ENCODE measurements around the gene NF1. TPM values are rescaled to one million over a fixed set of nuclear protein-coding genes. Genes with fewer than 3 reads are reported as not detected.
"Not testable (repeated sequence)": the region's sequence is repeated elsewhere in the genome, so short reads cannot be mapped to it uniquely, and the experiment has no call there.

Gene NF1
- total and polyA plus RNA-seq, 8 donors = 45.0 to 57.7 (median 52.0) TPM

GRCh38 chr17:31101943-31102342, 7.2 kb downstream of the NF1 start:
- DNase-seq = no peak
- intact Hi-C loops (cut with DNase I) = no loop called here
- no peak for ATAC-seq
- H3K36me3 ChIP-seq = no peaks in the 10 kb centered on the region
- H3K9me3 ChIP-seq = no peaks in the 10 kb centered on the region
- H3K27ac ChIP-seq = no peak overlapping the region
- H3K4me1 ChIP-seq = peaks cover 0 to 12% of the 10 kb centered on the region in 2 donors
- H3K4me3 ChIP-seq = no peak overlapping the region
- H3K27me3 ChIP-seq = no peaks in the 10 kb centered on the region
- no peak for TF ChIP-seq CTCF (IDR thresholded peaks at IDR 0.05)

DNA sequence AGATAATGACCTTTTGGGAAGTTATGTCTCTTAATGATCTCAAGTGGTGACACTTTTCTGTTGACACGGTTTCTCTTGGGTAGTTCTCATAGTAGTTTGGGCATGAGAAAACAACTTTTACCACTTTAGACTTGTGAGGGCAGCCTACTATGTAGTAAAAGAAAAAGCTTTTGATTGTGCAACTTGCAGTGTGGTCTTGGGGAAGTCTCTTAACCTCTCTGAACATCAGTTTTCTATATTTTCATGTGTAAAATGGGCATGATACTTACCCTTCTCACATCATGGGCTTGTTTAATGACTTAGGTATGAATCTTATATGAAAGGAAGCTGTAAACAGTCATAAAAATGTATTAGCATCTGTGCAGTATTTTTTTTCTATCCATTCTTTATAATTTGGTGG, 11.2 kb downstream of the NF1 start:
- Histone ChIP-seq H3K4me3 (no peak overlapping the region), H3K36me3 (no peaks in the 10 kb centered on the region), H3K4me1 (peaks cover 0 to 12% of the 10 kb centered on the region in 2 donors), H3K27me3 (no peaks in the 10 kb centered on the region), H3K27ac (no peak overlapping the region), H3K9me3 (no peaks in the 10 kb centered on the region)
- TF ChIP-seq CTCF (IDR thresholded peaks at IDR 0.05) = no peak
- ATAC-seq (no peak), DNase-seq (no peak)
- intact Hi-C loops (cut with DNase I) = no loop called here

DNA sequence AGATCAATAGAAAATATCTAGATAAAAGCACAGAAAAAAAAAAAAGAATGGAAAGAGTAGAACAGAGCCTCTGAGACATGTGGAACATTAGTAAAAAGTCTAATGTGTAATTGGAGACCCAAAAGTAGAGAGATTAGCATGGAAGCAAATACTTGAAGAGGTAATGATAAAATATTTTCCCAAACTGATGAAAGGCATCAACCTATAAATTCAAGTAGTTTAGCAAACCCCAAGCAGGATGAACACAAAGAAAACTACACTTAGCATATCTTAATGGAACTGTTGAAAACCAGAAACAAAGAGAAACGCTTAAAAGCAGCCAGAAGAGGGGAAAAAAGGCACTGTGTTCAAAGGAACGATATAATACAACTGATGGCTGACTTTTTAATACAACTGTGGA, 16.4 kb downstream of the NF1 start:
- TF ChIP-seq CTCF (IDR thresholded peaks at IDR 0.05) = no peak
- Histone ChIP-seq H3K27ac (no peak overlapping the region), H3K9me3 (no peaks in the 10 kb centered on the region), H3K4me1 (peaks cover 0 to 10% of the 10 kb centered on the region in 2 donors), H3K27me3 (no peaks in the 10 kb centered on the region), H3K4me3 (no peak overlapping the region), H3K36me3 (no peaks in the 10 kb centered on the region)
- intact Hi-C loops (cut with DNase I) = no loop called here
- no peak for ATAC-seq
- no peak for DNase-seq

- H3K36me3 ChIP-seq = no peaks in the 10 kb centered on the region
- no peak overlapping the region for H3K27ac ChIP-seq
- ATAC-seq (no peak), DNase-seq (no peak)
- H3K27me3 ChIP-seq = no peaks in the 10 kb centered on the region
- H3K4me3 ChIP-seq = no peak overlapping the region
- intact Hi-C loops (cut with DNase I) = no loop called here
- no peak for TF ChIP-seq CTCF (IDR thresholded peaks at IDR 0.05)
- H3K9me3 ChIP-seq = no peaks in the 10 kb centered on the region
- H3K4me1 ChIP-seq = peaks cover 0 to 10% of the 10 kb centered on the region in 2 donors
These were observed 17.4 kb downstream of the NF1 start for GRCh38 chr17:31112001-31112661.

DNA sequence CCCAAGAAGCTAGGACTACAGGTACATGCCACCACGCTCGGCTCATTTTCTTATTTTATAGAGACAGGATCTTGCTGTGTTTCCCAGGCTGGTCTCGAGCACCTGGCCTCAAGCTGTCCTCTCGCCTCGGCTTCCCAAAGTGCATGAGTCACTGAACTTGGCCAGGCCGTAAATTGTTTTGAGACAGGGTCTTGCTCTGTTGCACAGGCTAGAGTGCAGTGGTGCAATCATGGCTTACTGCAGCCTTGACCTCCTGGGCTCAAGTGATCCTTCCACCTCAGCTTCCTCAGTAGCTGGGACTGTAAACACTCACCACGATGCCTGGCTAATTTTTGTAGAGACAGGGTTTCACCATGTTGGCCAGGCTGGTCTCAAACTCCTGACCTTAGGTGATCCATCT, 18.6 kb downstream of the NF1 start:
- H3K27me3 ChIP-seq; H3K4me3 ChIP-seq; H3K4me1 ChIP-seq; intact Hi-C loops (cut with DNase I); ATAC-seq; H3K27ac ChIP-seq; H3K9me3 ChIP-seq; H3K36me3 ChIP-seq: not testable (repeated sequence)
- peak in 1 of 4 donors; percentile 22 for DNase-seq

DNA sequence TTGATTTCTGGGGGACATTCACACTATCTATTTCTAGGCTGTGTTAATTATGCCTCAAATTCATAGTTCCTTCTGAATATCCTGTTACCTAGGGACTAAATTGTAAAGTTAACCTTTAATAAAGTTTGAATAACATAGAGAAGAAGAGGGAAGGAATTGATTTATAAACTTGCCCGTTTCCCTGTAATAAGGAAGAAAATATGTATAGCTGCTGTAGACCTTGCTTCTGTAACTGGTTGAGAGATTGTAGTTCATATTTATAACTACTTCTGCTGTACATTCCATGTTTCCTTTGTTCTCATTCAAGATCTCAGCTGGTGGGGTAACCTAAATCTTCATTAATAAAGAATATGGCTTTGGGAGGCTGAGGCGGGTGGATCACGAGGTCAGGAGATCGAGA, 19.2 kb downstream of the NF1 start:
- no peaks in the 10 kb centered on the region for H3K9me3 ChIP-seq
- DNase-seq = no peak
- peaks cover 0 to 10% of the 10 kb centered on the region in 2 donors for H3K4me1 ChIP-seq
- H3K27ac ChIP-seq = no peak overlapping the region
- no peaks in the 10 kb centered on the region for H3K36me3 ChIP-seq
- intact Hi-C loops (cut with DNase I) = no loop called here
- H3K27me3 ChIP-seq = no peaks in the 10 kb centered on the region
- no peak overlapping the region for H3K4me3 ChIP-seq
- TF ChIP-seq CTCF (IDR thresholded peaks at IDR 0.05) = no peak
- no peak for ATAC-seq
